Measurements from ENCODE around the gene HRCT1.

- TF ChIP-seq, protein P1, sequence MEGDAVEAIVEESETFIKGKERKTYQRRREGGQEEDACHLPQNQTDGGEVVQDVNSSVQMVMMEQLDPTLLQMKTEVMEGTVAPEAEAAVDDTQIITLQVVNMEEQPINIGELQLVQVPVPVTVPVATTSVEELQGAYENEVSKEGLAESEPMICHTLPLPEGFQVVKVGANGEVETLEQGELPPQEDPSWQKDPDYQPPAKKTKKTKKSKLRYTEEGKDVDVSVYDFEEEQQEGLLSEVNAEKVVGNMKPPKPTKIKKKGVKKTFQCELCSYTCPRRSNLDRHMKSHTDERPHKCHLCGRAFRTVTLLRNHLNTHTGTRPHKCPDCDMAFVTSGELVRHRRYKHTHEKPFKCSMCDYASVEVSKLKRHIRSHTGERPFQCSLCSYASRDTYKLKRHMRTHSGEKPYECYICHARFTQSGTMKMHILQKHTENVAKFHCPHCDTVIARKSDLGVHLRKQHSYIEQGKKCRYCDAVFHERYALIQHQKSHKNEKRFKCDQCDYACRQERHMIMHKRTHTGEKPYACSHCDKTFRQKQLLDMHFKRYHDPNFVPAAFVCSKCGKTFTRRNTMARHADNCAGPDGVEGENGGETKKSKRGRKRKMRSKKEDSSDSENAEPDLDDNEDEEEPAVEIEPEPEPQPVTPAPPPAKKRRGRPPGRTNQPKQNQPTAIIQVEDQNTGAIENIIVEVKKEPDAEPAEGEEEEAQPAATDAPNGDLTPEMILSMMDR (IDR thresholded peaks at IDR 0.05) = no peak
- no peak for TF ChIP-seq POLR2AphosphoS5 (IDR thresholded peaks at IDR 0.05)
These were observed 11.3 kb downstream of the HRCT1 start for GRCh38 chr9:35917261-35917660.

All from breast epithelium (tissue), 3 donors.